SK-N-SH (cell line): ENCODE data around the gene DMD. TPM values are rescaled to one million over a fixed set of nuclear protein-coding genes. Genes with fewer than 3 reads are reported as not detected.

ENCODE experiments used
- CTCF ChIA-PET: fragments of 300-600, 350-600 bp; formaldehyde crosslinking; extraction: SDS; loops from one replicate; lab custom pipeline; 2021; lab: Yijun Ruan, JAX
- POLR2A ChIA-PET: fragments of 350-600 bp; sonication (Branson Sonifier 250); formaldehyde crosslinking; extraction: SDS; loops from one replicate; lab custom pipeline; 2020; ENCODE audit warnings: antibody characterized with exemption, inconsistent platforms; lab: Yijun Ruan, JAX
- DNase-seq: peaks from one replicate; pipeline ENCODE4 v3.0.0; 2012
- H2AFZ ChIP-seq: fragments of 200-600 bp; sonication (generic); 2 replicates; pipeline ENCODE4 v1.8.1; 2016; ENCODE audit warnings: antibody characterized with exemption, mild to moderate bottlenecking, low read depth
- H3F3A ChIP-seq: fragments of 200-600 bp; sonication (generic); replicated peaks from 2 replicates; pipeline ENCODE3; 2016; ENCODE audit warnings: antibody characterized with exemption, mild to moderate bottlenecking; ENCODE audit not compliant: insufficient read depth
- H3K27ac ChIP-seq, 2 experiments: fragments of 200-500 bp in 1 of 2; fragments of 200-600 bp in 1 of 2; sonication (Bioruptor generic) in 1 of 2; sonication (generic), shearing (Covaris generic) in 1 of 2; 2 replicates each; pipeline versions ENCODE4 v1.5.1 to v1.6.1; 2014 to 2016; ENCODE audit warnings: low read depth in 2 of 2, inconsistent platforms in 1 of 2, low read length in 1 of 2, mild to moderate bottlenecking in 1 of 2, mixed read lengths in 1 of 2
- H3K27me3 ChIP-seq: fragments of 200-600 bp; sonication (generic), shearing (Covaris generic); 2 replicates; pipeline ENCODE4 v1.6.1; 2016; ENCODE audit warnings: mixed run types; ENCODE audit not compliant: insufficient read depth
- H3K36me3 ChIP-seq, 2 experiments: fragments of 200-500 bp in 1 of 2; fragments of 200-600 bp in 1 of 2; sonication (Bioruptor generic) in 1 of 2; sonication (generic) in 1 of 2; replicated peaks in 1 of 2; 2 replicates each; pipeline versions ENCODE3 to v1.5.1; 2014 to 2016; ENCODE audit warnings: low read length in 1 of 2, mild to moderate bottlenecking in 1 of 2; ENCODE audit not compliant: insufficient read depth in 2 of 2, control insufficient read depth in 1 of 2
- H3K4me1 ChIP-seq, 2 experiments: fragments of 200-500 bp in 1 of 2; fragments of 200-600 bp in 1 of 2; sonication (Bioruptor generic) in 1 of 2; sonication (generic), shearing (Covaris generic) in 1 of 2; 2 replicates each; pipeline versions ENCODE4 v1.5.1 to v1.6.1; 2014 to 2016; ENCODE audit warnings: low read depth in 1 of 2, low read length in 1 of 2, mixed run types in 1 of 2; ENCODE audit not compliant: insufficient read depth in 2 of 2, control insufficient read depth in 1 of 2
- H3K4me2 ChIP-seq: fragments of 200-600 bp; sonication (generic), shearing (Covaris generic); 2 replicates; pipeline ENCODE4 v1.6.1; 2017; ENCODE audit warnings: mixed run types
- H3K4me3 ChIP-seq, 2 experiments: fragments of 200-500 bp in 1 of 2; fragments of 200-600 bp in 1 of 2; sonication (Bioruptor generic) in 1 of 2; sonication (generic), shearing (Covaris generic) in 1 of 2; 2 replicates each; pipeline versions ENCODE4 v1.5.1 to v1.8.1; 2014 to 2016; ENCODE audit warnings: low read depth in 2 of 2, inconsistent platforms in 1 of 2, low read length in 1 of 2, mild to moderate bottlenecking in 1 of 2, mixed read lengths in 1 of 2, moderate library complexity in 1 of 2
- H3K79me2 ChIP-seq: fragments of 200-600 bp; sonication (generic); 2 replicates; pipeline ENCODE4 v1.8.1; 2017; ENCODE audit warnings: mild to moderate bottlenecking; ENCODE audit not compliant: insufficient read depth
- H3K9ac ChIP-seq: fragments of 200-600 bp; sonication (generic); 2 replicates; pipeline ENCODE4 v1.6.1; 2017; ENCODE audit warnings: mixed run types
- H3K9me2 ChIP-seq: fragments of 200-600 bp; sonication (generic); 2 replicates; pipeline ENCODE4 v1.6.1; 2017; ENCODE audit warnings: mixed run types
- H3K9me3 ChIP-seq: fragments of 200-600 bp; sonication (generic); 2 replicates; pipeline ENCODE4 v1.6.1; 2017; ENCODE audit warnings: mixed run types, mild to moderate bottlenecking, moderate library complexity
- H4K20me1 ChIP-seq: fragments of 200-600 bp; sonication (generic); 2 replicates; pipeline ENCODE4 v1.6.1; 2017; ENCODE audit warnings: mild to moderate bottlenecking, mixed run types; ENCODE audit not compliant: insufficient read depth
- CHD2 ChIP-seq: fragments of 150-350 bp; IDR thresholded peaks from 2 replicates; pipeline ENCODE4 v1.6.1; 2018; ENCODE audit warnings: low read length; ENCODE audit not compliant: partially characterized antibody
- ELF1 ChIP-seq: IDR thresholded peaks from 2 replicates; pipeline ENCODE4 v1.4.0; 2012
- EZH2phosphoT487 ChIP-seq: fragments of 200-600 bp; sonication (generic); IDR thresholded peaks from 2 replicates; pipeline ENCODE4 v1.6.1; 2017; ENCODE audit warnings: low read depth, mixed run types, mild to moderate bottlenecking, antibody characterized with exemption, moderate library complexity, borderline replicate concordance
- GATA2 ChIP-seq: sonication (generic); formaldehyde crosslinking; IDR thresholded peaks from 2 replicates; pipeline ENCODE4 v1.5.0; 2020; ENCODE audit warnings: mild to moderate bottlenecking, missing genetic modification reagents
- MAX ChIP-seq: IDR thresholded peaks from 2 replicates; pipeline ENCODE4 v1.4.0; 2012; ENCODE audit warnings: low read depth
- MEF2A ChIP-seq: IDR thresholded peaks from 2 replicates; pipeline ENCODE4 v1.4.0; 2012; ENCODE audit warnings: low read depth, borderline replicate concordance
- MXI1 ChIP-seq: IDR thresholded peaks from 2 replicates; pipeline ENCODE4 v1.6.1; 2012; ENCODE audit warnings: mild to moderate bottlenecking, low read depth, low read length, improper control_type of control experiment
- NFIC ChIP-seq: IDR thresholded peaks from 2 replicates; pipeline ENCODE4 v1.4.0; 2012; ENCODE audit warnings: borderline replicate concordance
- POLR2AphosphoS5 ChIP-seq: IDR thresholded peaks from 2 replicates; pipeline ENCODE4 v1.6.1; 2012; ENCODE audit warnings: low read depth, low read length
- RAD21 ChIP-seq: IDR thresholded peaks from 2 replicates; pipeline ENCODE4 v1.6.1; 2012; ENCODE audit warnings: mild to moderate bottlenecking, low read length
- RCOR1 ChIP-seq: fragments of 150-350 bp; IDR thresholded peaks from 2 replicates; pipeline ENCODE4 v1.6.1; 2017; ENCODE audit warnings: antibody characterized with exemption, low read length
- SIN3A ChIP-seq: IDR thresholded peaks from 2 replicates; pipeline ENCODE4 v1.6.1; 2012; ENCODE audit warnings: low read depth, mild to moderate bottlenecking, low read length, moderate library complexity, borderline replicate concordance
- SMC3 ChIP-seq: IDR thresholded peaks from 2 replicates; pipeline ENCODE4 v1.6.1; 2012; ENCODE audit warnings: low read depth, low read length, improper control_type of control experiment
- TAF1 ChIP-seq: IDR thresholded peaks from 2 replicates; pipeline ENCODE4 v1.6.1; 2012; ENCODE audit warnings: low read depth, mild to moderate bottlenecking, low read length, moderate library complexity, borderline replicate concordance
- TCF12 ChIP-seq: IDR thresholded peaks from 2 replicates; pipeline ENCODE4 v1.4.0; 2012
- YY1 ChIP-seq: IDR thresholded peaks from 2 replicates; pipeline ENCODE4 v1.4.0; 2012; ENCODE audit warnings: low read depth, mild to moderate bottlenecking
- ZBTB33 ChIP-seq: IDR thresholded peaks from 2 replicates; pipeline ENCODE4 v1.4.0; 2012; ENCODE audit warnings: low read depth, borderline replicate concordance
- WGBS: methylation state at CpG from one replicate; pipeline ENCODE4 v1.1.6; 2017; ENCODE audit warnings: low lambda C conversion rate; 5-methylcytosine and 5-hydroxymethylcytosine counted together
- polyA plus RNA-seq, 3 experiments: library from polyadenylated mRNA; depleted of rRNA; stranded (reverse); fragments of >200 nt; gene quantifications; 2 replicates each; pipeline ENCODE4 v1.2.3, GENCODE V29; 2012
- TF ChIP-seq, protein P1 (sequence below): fragments of 200-600 bp; sonication (generic); IDR thresholded peaks from 2 replicates; pipeline ENCODE4 v1.6.1; 2017; ENCODE audit warnings: antibody characterized with exemption, mild to moderate bottlenecking, moderate library complexity
- TF ChIP-seq, protein P2 (sequence below): IDR thresholded peaks from 2 replicates; pipeline ENCODE4 v1.4.0; 2012; ENCODE audit warnings: low read depth, borderline replicate concordance

The DMD gene
- polyA plus RNA-seq, 1 of the 3 experiments (the other 2 are of a cell fraction) = 3.9 TPM

GRCh38 chrX:33087411-33087810 lies 123.9 kb downstream of the DMD start:
- Histone ChIP-seq H3K9ac (no peak overlapping the region), H3K4me2 (no peak overlapping the region), H3K9me3 (no peaks in the 10 kb centered on the region), H2AFZ (no peak overlapping the region), H3K4me1 (no peaks in the 10 kb centered on the region), H3K27me3 (no peaks in the 10 kb centered on the region), H3K9me2 (no peaks in the 10 kb centered on the region), H3K4me3 (no peak overlapping the region), H3K27ac (no peak overlapping the region), H3K36me3 (no peaks in the 10 kb centered on the region), H3F3A (no peaks in the 10 kb centered on the region), H3K79me2 (no peaks in the 10 kb centered on the region), H4K20me1 (no peaks in the 10 kb centered on the region)
- CTCF ChIA-PET = no interaction called here
- POLR2A ChIA-PET = no interaction called here
- TF ChIP-seq MXI1 = no peak
- TF ChIP-seq EZH2phosphoT487 = no peak
- no peak for TF ChIP-seq NFIC
- TF ChIP-seq MEF2A = no peak
- no peak for TF ChIP-seq ZBTB33
- TF ChIP-seq RCOR1 = no peak
- no peak for TF ChIP-seq TAF1
- TF ChIP-seq MAX = no peak
- TF ChIP-seq, protein P1, sequence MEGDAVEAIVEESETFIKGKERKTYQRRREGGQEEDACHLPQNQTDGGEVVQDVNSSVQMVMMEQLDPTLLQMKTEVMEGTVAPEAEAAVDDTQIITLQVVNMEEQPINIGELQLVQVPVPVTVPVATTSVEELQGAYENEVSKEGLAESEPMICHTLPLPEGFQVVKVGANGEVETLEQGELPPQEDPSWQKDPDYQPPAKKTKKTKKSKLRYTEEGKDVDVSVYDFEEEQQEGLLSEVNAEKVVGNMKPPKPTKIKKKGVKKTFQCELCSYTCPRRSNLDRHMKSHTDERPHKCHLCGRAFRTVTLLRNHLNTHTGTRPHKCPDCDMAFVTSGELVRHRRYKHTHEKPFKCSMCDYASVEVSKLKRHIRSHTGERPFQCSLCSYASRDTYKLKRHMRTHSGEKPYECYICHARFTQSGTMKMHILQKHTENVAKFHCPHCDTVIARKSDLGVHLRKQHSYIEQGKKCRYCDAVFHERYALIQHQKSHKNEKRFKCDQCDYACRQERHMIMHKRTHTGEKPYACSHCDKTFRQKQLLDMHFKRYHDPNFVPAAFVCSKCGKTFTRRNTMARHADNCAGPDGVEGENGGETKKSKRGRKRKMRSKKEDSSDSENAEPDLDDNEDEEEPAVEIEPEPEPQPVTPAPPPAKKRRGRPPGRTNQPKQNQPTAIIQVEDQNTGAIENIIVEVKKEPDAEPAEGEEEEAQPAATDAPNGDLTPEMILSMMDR = no peak
- TF ChIP-seq CHD2 = no peak
- no peak for TF ChIP-seq RAD21
- no peak for TF ChIP-seq POLR2AphosphoS5
- no peak for TF ChIP-seq TCF12
- no peak for DNase-seq

DNA sequence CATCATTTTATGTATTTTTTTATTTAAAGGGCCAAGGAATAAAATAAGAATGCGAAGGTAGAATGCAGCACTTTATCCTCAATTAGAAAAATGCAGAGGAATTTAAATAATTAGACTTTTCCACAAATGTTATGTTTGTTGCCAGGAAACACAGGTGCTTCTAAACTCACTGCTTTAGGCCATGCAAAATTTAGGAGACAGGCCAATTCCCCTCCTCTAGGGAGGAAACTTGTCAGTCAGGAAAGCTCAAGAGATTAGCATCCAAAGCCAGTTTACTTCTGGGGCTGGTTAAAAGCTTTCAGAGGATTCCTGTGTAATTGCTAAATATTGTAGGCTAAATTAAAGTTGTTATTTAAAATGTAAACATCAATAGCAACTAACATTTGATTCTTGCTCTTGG lies 124.5 kb downstream of the DMD start:
- Histone ChIP-seq H3K9me3 (no peaks in the 10 kb centered on the region), H3K9me2 (no peaks in the 10 kb centered on the region), H3K27ac (no peak overlapping the region), H2AFZ (no peak overlapping the region), H3F3A (no peaks in the 10 kb centered on the region), H3K27me3 (no peaks in the 10 kb centered on the region), H3K4me3 (no peak overlapping the region), H4K20me1 (no peaks in the 10 kb centered on the region), H3K9ac (no peak overlapping the region), H3K4me1 (no peaks in the 10 kb centered on the region)
- no peak for DNase-seq
- CTCF ChIA-PET = no interaction called here
- WGBS = 13% methylated on average over 1 of the region's 1 CpG
- no peak for TF ChIP-seq CHD2
- TF ChIP-seq MAX = no peak
- TF ChIP-seq SIN3A = no peak
- TF ChIP-seq MEF2A = no peak
- TF ChIP-seq, protein P1 = no peak
- TF ChIP-seq, protein P2, sequence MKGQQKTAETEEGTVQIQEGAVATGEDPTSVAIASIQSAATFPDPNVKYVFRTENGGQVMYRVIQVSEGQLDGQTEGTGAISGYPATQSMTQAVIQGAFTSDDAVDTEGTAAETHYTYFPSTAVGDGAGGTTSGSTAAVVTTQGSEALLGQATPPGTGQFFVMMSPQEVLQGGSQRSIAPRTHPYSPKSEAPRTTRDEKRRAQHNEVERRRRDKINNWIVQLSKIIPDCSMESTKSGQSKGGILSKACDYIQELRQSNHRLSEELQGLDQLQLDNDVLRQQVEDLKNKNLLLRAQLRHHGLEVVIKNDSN = no peak
- TF ChIP-seq POLR2AphosphoS5 = no peak
- no peak for TF ChIP-seq SMC3
- TF ChIP-seq ELF1 = no peak
- no peak for TF ChIP-seq RAD21
- TF ChIP-seq GATA2 (CRISPR knock-in tag) = no peak
- TF ChIP-seq TCF12 = no peak
- no peak for TF ChIP-seq YY1
- TF ChIP-seq, all 33 proteins: peak for 0
- POLR2A ChIA-PET = no interaction called here
- Histone ChIP-seq H3K4me2 (no peak overlapping the region), H3K79me2 (no peaks in the 10 kb centered on the region), H3K36me3 (no peaks in the 10 kb centered on the region)
